ENCODE results near the gene IL18R1.

Gene IL18R1

GRCh38 chr2:102355526-102356380 is at the start of gene IL18R1:
Gene IL18R1, plus strand, starts transcription at chr2:102355796. Its CDS starts 6,865 bp downstream, at chr2:102362661.
- no peaks in the 10 kb centered on the region for H3K9me3 Mint-ChIP-seq
- peak within 1 kb of the TSS; percentile 85 to 93 (median 91) for H3K4me3 Mint-ChIP-seq
- H3K27me3 Mint-ChIP-seq (ENCODE audit: low read depth), result peaks cover 11% of the 10 kb centered on the region
- H3K27ac Mint-ChIP-seq, result no peak within 1 kb of the TSS
- H3K4me1 Mint-ChIP-seq, result no peaks in the 10 kb centered on the region
- peak; percentile 67 to 82 (median 67) for TF ChIP-seq CTCF (IDR thresholded peaks at IDR 0.05; ENCODE audit: unreplicated experiment in 3 of 3)
- H3K36me3 Mint-ChIP-seq (ENCODE audit: low read depth), result no peaks in the 10 kb centered on the region

- Mint-ChIP-seq H3K27ac (peak overlapping the region in 1 of 3 experiments; percentile 81), H3K9me3 (no peaks in the 10 kb centered on the region), H3K36me3 (ENCODE audit: low read depth) (no peaks in the 10 kb centered on the region), H3K4me3 (no peak overlapping the region), H3K27me3 (ENCODE audit: low read depth) (no peaks in the 10 kb centered on the region), H3K4me1 (no peaks in the 10 kb centered on the region)
- no peak for TF ChIP-seq CTCF (IDR thresholded peaks at IDR 0.05; ENCODE audit: unreplicated experiment in 3 of 3)
Observed at GRCh38 chr2:102306125-102306524, 49.5 kb upstream of the IL18R1 start.

GRCh38 chr2:102310964-102311640 is 44.5 kb upstream of the IL18R1 start, which contains the start of gene IL1RL1:
Gene IL1RL1, plus strand, starts transcription at chr2:102311563. Its CDS starts 26,702 bp downstream, at chr2:102338265.
- Mint-ChIP-seq H3K36me3 (ENCODE audit: low read depth) (no peaks in the 10 kb centered on the region), H3K4me1 (no peaks in the 10 kb centered on the region), H3K27ac (no peak within 1 kb of the TSS), H3K4me3 (no peak within 1 kb of the TSS), H3K9me3 (peaks cover 4% of the 10 kb centered on the region), H3K27me3 (ENCODE audit: low read depth) (no peaks in the 10 kb centered on the region)
- TF ChIP-seq CTCF (IDR thresholded peaks at IDR 0.05; ENCODE audit: unreplicated experiment in 3 of 3), result no peak

GRCh38 chr2:102313025-102313424 is 42.6 kb upstream of the IL18R1 start:
- Mint-ChIP-seq H3K9me3 (peaks cover 4% of the 10 kb centered on the region), H3K36me3 (ENCODE audit: low read depth) (no peaks in the 10 kb centered on the region), H3K4me1 (no peaks in the 10 kb centered on the region), H3K27me3 (ENCODE audit: low read depth) (no peaks in the 10 kb centered on the region), H3K27ac (no peak overlapping the region), H3K4me3 (no peak overlapping the region)
- no peak for TF ChIP-seq CTCF (IDR thresholded peaks at IDR 0.05; ENCODE audit: unreplicated experiment in 3 of 3)

GRCh38 chr2:102313471-102313870 is 42.1 kb upstream of the IL18R1 start:
- no peaks in the 10 kb centered on the region for H3K4me1 Mint-ChIP-seq
- peaks cover 4% of the 10 kb centered on the region for H3K9me3 Mint-ChIP-seq

More at GRCh38 chr2:102313471-102313870, 42.1 kb upstream of the IL18R1 start:
- no peak overlapping the region for H3K27ac Mint-ChIP-seq
- no peaks in the 10 kb centered on the region for H3K27me3 Mint-ChIP-seq (ENCODE audit: low read depth)
- no peak for TF ChIP-seq CTCF (IDR thresholded peaks at IDR 0.05; ENCODE audit: unreplicated experiment in 3 of 3)
- no peaks in the 10 kb centered on the region for H3K36me3 Mint-ChIP-seq (ENCODE audit: low read depth)
- H3K4me3 Mint-ChIP-seq, result no peak overlapping the region
